Lung microvascular endothelial cell (primary cell): Measurements from ENCODE around the gene FLNA. TPM values are rescaled to one million over a fixed set of nuclear protein-coding genes. Genes with fewer than 3 reads are reported as not detected.
"Not testable (repeated sequence)": the region's sequence is repeated elsewhere in the genome, so short reads cannot be mapped to it uniquely, and the experiment has no call there.

Source experiments
- DNase-seq, 2 donors: peaks; one replicate each; pipeline versions ENCODE4 v3.0.0 to v3.0.0-alpha.2; 2010; ENCODE audit warnings: low read depth in 2 of 2
- total RNA-seq: library from RNA; depleted of rRNA; stranded (reverse); fragments of >200 nt; gene quantifications from 2 replicates; pipeline ENCODE4 v1.2.1, GENCODE V29; 2014

Gene FLNA
- total RNA-seq, 1 donor from 2014 or later = 781 TPM

- DNase-seq = no peak
These were observed 15.6 kb downstream of the FLNA start for GRCh38 chrX:154358829-154359228.

- DNase-seq = no peak
These were observed 16.4 kb downstream of the FLNA start for GRCh38 chrX:154358011-154358410.

- DNase-seq = no peak
These were observed 17.2 kb downstream of the FLNA start for GRCh38 chrX:154357205-154357604.

- no peak for DNase-seq
These were observed 17.8 kb downstream of the FLNA start for GRCh38 chrX:154356596-154356995.

GRCh38 chrX:154355776-154356140, 18.7 kb downstream of the FLNA start:
- no peak for DNase-seq

- no peak for DNase-seq
These were observed 19.2 kb downstream of the FLNA start for GRCh38 chrX:154355094-154355775.

- no peak for DNase-seq
These were observed 19.9 kb downstream of the FLNA start for GRCh38 chrX:154354516-154354915.

- DNase-seq = no peak
These were observed 20.4 kb downstream of the FLNA start for GRCh38 chrX:154354013-154354412.

GRCh38 chrX:154353172-154353843, 21.1 kb downstream of the FLNA start:
- DNase-seq = no peak

GRCh38 chrX:154352466-154352865, 22.0 kb downstream of the FLNA start:
- no peak for DNase-seq

- no peak for DNase-seq
These were observed 22.4 kb downstream of the FLNA start for GRCh38 chrX:154352012-154352401.

GRCh38 chrX:154351183-154352011, 23.0 kb downstream of the FLNA start:
- no peak for DNase-seq

GRCh38 chrX:154350429-154351182, 23.8 kb downstream of the FLNA start:
- no peak for DNase-seq

GRCh38 chrX:154349979-154350378, 24.5 kb downstream of the FLNA start:
- no peak for DNase-seq

- no peak for DNase-seq
These were observed 25.0 kb downstream of the FLNA start for GRCh38 chrX:154349359-154349935.

- DNase-seq = no peak
These were observed 25.6 kb downstream of the FLNA start for GRCh38 chrX:154348646-154349358.

GRCh38 chrX:154348114-154348531, 26.3 kb downstream of the FLNA start:
- no peak for DNase-seq

GRCh38 chrX:154343620-154344019, 30.8 kb downstream of the FLNA start:
- not testable (repeated sequence) for DNase-seq

- DNase-seq = not testable (repeated sequence)
These were observed 31.4 kb downstream of the FLNA start for GRCh38 chrX:154343063-154343462.

- DNase-seq = not testable (repeated sequence)
These were observed 32.8 kb downstream of the FLNA start for GRCh38 chrX:154341399-154342298.
